GM19193 (cell line): ENCODE results near the gene SPESP1.

Experiments
- POLR2A ChIP-seq: IDR thresholded peaks from 4 replicates; pipeline ENCODE4 v1.6.1; 2011; ENCODE audit not compliant: insufficient read depth, insufficient read length; ENCODE audit errors: extremely low read depth

Gene SPESP1

DNA sequence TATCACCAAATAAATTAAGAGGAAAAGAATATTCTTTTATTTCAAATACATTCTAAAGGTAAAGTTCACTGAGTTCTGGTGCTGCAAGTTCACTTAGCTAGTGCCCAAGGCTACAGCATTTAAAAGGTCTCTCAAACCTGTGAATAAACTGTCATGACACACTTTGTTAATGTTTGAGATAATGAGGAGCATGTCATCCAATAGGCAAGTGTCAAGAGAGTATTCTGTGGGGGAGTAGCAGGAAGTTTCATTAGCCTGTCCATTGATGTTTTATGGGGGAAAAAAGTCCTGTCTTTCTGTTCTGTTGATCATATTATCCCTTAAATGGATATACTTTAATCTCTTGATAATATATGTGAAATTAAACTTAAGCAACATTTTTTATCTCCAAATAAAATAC is 4.0 kb downstream of the SPESP1 start:
- no peak for TF ChIP-seq POLR2A

DNA sequence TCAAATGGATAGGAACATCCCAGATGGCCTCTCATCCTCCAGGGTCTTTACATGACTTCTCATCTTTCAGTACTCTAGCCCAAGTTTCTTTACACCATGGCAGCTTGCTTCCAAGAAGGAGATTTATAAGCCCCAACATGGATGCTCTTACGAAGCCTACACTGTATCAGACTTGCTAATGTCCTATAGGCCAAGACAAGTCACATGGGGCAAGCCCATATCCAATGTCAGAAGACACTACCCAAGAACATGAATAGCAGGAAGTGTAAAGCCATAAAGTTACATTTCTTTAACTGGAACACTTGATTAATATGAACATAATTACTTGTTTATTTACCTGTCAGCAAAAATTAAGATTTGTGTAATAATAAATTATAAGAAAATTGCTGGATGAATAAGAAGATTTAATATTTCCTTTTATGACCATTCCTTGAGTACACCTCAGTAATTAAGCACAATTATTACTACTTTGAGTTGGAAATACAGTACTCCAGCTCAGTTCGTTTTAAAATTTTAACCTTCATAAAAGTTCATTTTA is 5.1 kb downstream of the SPESP1 start:
- no peak for TF ChIP-seq POLR2A

DNA sequence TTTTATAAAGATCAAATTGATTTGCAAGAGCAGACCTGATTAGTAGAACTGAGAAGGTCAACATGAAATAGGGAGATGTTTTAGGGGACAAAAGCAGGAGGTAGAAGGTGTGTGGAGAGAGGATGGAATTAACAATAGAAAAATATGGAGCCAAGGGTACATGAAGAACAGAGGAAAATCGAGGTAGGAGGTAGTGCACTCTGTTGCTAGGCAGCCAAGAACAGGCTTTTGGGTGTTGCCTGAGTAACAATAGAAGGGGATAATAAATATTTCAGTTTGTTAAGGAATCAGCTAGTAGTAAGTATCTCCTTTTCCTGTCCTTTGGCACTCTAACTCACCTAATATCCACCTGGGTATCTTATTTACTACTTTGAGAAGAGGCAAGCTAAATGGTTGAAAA is 9.2 kb downstream of the SPESP1 start:
- no peak for TF ChIP-seq POLR2A

DNA sequence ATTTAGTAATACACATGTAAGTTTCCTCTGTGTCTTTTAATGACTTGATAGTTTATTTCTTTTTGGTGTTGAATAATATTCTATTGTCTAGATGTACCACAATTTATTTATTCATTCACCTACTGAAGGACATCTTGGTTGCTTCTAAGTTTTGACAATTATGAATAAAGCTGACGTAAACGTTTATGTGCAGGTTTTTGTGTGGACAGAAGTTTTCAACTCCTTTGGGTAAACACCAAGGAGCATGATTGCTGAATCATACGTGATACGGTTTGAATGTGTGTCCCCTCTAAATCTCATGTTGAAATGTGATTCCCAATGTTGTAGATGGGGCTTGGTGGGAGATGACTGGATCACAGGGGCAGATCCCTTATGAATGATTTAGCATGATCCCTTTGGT is 21.5 kb downstream of the SPESP1 start:
- no peak for TF ChIP-seq POLR2A

DNA sequence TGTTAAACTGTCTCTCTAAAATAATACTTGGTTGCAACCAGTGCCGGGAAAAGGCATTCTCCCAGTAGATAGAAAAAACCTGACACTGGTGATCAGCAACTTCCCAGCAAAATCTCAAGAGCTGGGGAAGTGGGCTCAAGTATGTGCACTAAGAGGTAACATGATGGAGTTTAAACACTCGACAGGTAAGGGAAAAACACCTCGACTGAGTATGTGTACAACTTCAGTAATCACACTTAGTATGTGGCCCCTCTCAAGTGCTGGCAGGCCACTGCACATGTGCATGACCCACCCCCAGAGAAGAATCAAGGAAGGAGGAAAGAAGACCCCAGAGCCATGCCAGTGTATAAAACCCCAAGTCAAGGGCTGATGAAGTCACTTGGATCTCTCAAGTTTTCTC is 27.4 kb downstream of the SPESP1 start:
- TF ChIP-seq POLR2A: no peak

DNA sequence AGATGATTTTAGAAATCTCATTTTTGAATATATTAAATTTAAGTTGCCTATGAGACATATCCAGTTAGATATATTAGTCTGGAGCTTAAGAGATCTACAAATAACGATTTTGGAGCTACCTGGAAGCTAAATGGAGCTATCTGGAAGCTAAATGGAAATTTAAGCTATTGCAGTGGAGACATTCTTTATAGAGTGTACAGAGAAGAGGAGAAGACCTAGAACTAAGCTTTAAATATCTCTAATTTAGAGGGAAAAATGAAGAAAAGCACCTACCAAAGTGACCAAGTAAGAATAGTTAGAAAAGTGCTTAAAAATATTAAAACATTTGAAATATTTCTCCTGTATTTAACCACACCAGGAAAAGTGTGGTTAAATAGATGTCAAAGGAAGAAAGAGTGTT is 28.3 kb downstream of the SPESP1 start:
- TF ChIP-seq POLR2A: no peak

DNA sequence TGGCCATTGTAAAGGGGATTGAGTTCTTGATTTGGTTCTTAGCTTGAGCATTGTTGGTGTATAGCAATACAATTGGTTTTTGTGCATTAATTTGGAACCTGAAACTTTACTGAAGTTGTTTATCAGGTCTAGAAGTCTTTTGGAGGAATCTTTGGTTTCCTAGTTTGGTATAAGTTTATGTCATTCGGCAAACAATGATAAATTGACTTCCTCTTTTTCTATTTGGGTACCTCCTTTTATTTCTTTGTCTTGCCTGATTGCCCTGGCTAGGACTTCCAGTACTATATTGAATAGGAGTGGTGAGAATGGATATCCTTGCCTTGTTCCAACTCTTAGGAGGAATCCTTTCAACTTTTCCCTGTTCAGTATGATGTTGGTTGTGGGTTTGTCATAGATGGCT is 32.1 kb downstream of the SPESP1 start:
- TF ChIP-seq POLR2A: no peak

DNA sequence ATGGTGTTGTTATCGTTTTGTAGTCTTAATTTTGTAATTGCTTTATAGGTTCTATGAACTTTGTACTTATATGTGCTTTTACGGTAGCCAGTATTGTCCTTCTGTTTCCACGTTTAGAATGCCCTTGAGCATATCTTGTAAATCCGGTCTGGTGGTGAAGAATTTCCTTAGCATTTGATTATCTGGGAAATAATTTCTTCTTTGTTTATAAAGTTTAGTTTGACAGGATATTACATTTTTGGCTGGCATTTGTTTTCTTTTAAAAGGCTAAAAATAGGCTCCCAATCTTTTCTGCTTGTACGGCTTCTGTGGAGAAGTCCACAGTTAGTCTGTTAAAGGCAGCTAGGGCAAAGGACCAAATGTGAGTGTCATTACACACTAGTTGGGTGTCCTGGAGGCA is 36.7 kb downstream of the SPESP1 start:
- no peak for TF ChIP-seq POLR2A

DNA sequence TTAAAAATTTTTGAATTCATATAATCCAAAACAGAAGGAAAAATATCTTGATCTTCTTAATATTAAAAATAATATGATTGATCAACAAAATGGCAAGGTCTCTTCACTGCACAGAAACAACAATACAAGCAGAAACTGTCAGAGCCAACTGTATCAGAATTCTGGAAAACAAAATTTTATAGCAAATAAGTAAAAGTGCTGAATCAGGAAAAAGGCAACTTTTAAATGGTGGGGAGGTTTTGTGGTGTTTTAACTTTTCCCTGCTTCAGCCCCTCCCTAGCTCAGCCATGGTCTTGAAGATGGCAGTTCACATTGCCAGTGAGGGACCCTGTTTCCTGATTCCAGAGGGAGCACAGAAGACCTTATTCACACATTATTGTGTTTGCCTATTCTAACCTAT is 37.6 kb downstream of the SPESP1 start:
- no peak for TF ChIP-seq POLR2A

DNA sequence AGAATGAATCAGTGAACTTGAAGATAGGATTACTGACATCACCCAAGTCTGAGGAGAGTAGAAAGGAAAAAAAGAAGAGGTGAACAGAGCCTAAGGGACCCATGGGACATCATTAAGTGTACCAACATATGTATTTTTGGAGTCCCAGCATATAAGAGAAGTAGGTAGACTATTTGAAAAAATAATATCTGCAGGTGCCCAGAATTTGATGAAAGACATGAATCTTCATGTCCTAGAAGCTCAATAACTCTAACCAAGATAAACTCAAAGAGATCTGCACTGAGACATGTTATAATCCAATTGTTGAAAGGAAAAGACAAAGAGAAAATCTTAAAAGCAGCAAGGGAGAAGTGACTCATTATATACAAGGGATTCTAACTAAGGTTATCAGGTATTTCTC is 39.0 kb downstream of the SPESP1 start:
- no peak for TF ChIP-seq POLR2A

DNA sequence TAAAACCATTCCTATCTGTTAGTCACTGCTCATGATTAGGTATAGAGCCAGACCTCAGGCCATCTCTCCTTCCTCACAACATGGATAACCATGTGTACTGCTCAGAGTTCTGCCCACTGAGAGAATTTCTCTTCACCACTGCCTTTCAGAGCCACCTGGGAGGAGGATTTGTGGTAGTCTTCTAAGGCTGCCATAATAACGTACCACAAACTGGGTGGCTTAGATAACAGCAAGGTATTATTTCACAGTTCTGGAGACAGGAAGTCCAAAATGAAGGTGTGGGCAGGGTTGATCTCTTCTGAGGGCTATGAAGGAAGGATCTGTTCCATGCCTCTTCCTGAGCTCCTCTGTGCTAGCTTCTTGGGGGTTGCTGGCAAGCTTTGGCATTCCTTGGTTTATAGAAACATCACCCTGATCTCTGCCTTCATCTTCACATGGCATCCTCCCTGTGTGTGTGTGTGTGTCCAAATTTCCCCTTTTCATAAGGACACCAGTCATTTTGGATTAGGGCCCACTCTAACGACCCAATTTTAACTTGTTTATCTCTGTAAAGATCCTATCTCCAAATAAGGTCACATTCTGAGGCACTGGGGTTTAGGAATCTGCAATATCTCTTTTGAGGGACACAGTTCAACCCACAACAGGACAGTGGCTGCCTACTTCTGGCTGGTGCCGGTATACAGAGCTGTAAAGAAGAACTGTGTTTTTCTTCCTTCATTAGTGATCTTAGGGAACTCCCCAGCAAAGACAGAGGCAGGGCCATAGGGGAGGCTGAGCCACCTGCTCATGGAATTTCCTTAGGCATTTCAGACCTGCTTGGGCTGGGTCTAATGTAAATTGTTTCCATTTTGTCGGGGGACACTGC is 42.1 kb downstream of the SPESP1 start:
- no peak for TF ChIP-seq POLR2A

DNA sequence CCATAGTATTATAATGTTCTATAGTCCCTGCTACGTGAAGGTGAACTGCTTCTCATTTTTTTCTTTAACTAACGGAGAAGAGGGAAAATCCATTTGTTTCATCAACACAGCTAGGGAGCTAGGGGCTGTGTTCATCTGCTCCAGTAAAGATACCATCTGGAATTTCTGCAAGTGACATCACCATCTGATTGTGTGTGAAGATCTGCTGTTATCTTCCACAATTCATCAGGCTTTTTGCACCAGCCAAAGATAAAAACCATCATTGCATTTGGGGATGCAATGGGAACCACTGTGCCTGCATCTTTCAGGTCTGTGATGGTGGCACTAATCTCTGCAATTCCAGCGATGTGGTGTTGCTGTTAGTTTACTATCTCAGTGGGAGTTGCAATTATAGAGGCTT is 48.7 kb downstream of the SPESP1 start:
- no peak for TF ChIP-seq POLR2A

DNA sequence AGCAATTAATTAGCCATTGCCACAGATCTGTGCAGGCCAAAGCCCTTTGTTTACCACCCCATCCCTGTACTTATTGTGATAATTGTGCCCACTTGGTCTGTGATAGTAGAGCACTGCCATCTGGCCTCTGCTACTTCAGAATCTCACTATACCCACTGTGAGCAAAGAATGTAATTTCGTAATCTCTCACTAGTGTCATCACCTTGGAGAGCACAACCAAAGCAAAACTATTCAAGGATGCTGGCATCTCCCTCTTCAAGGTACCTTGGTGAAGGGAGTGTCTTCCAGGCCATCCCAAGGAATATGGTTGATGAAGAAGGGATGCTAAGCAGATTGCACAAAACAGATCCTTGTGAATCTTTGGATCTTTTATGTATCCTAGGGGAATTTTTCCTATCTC is 49.5 kb downstream of the SPESP1 start:
- no peak for TF ChIP-seq POLR2A

DNA sequence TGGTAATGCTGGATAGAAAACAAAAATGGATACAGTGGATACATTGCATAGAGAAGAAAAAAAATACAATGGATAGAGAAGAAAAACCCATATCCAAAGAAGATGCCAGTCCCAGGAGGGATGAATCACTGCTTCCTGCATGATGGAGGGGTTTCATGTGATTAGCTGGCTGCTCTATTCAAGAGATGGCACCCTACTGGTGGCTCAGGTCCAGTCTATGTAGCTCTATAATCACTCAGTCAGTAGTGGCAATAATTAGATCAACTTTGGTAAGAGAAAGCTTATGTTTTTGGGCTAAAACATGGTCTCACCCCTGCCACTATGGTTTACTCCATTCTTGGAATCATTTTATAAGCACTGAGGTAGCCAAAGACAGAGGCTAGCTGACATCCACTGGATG is 50.5 kb downstream of the SPESP1 start:
- TF ChIP-seq POLR2A: no peak

DNA sequence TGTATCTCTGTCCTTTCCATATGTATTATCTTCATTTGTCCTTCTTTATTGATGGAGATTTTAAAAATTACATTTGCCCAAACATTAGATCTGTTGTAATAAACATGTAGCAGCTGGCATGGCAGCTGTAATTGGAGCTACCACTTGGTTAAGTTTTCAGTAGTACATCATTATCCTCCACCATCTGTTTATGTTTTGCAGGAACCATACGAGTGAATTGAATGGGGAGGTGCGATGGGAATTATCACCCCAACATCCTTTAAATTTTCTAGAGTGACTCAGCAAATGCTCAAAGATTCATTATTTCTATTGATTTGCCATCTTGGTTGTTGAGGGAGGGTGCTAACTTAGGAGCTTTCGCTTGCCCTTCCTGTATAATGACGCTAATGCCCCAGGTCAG is 51.6 kb downstream of the SPESP1 start:
- TF ChIP-seq POLR2A: no peak

DNA sequence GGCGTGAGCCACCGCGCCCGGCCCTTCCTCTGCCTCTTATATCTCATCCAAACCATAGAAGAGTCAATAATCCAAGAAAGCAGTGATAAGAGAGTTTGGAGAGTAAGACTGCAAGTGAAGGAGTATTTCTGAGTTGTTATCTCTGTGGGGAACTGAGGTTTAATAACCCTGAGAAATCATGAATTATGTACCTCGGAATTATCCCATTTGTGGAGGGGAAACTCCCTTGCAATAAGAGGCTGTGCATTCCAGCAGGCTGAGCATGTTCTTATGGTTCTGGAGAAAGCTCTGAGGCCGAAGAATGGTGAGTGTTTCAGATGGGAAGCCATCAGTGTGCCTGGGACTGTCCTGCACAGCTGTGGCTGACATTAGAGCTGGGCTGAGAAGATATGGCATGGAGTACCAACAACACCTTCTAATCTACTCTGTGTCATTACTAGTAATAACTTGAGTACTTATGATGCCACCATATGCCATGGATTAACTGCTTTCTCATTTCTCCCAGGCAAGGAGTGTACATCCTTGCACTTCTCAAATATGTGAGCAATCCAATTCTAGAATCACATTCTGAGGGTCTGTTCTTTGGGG is 52.7 kb downstream of the SPESP1 start:
- TF ChIP-seq POLR2A: no peak
